Raji (cell line): Measurements from ENCODE around the gene SLC1A7.

Experiments
- POLR2A ChIP-seq: IDR thresholded peaks from 2 replicates; pipeline ENCODE4 v1.6.1; 2011; ENCODE audit warnings: low read depth, low read length, control low read depth; ENCODE audit not compliant: insufficient read depth

The SLC1A7 gene

DNA sequence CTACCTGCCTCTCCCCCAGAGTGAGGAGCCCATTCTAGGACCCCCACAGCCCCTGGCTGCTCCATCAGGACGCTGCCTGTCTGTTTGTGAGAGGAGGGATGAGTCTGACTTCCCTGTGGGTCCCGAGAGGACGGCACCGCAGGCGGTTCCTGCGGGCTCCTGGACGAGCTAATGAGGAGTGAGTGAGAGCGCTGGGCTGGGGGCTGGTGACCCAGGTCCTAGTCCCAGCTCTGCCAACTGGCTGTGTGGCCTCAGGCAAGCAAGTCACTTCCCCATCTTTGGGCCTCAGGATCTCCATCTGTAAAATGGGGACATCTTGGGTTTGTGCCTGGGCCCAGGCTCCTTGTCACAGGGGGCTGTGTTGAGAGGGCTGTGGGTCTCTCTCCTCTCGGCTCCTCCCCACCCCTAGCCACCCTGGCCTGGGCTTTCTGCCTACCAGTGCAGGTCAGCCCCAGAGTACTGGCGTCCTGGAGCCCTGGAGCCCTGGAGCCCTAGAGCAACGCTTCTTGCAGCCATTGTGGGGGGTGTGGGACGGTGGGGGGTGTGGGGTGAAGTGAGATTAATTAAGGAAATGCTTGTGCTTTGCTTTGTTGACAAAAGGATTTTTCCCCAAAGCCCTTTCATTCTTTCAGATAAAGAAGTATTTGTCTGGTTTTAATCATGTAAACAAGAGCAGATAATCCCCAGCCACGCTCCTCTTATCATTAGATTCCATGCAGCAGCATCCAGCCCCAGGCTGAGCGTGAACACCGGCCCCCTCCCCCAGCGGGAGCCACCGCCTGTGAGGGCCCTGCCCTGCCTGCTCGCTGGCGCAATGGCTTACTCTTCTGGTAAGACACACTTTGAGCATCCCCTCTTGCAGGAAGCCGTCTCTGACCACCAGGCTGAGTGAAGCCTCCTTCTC, 26.8 kb downstream of the SLC1A7 start:
- no peak for TF ChIP-seq POLR2A

DNA sequence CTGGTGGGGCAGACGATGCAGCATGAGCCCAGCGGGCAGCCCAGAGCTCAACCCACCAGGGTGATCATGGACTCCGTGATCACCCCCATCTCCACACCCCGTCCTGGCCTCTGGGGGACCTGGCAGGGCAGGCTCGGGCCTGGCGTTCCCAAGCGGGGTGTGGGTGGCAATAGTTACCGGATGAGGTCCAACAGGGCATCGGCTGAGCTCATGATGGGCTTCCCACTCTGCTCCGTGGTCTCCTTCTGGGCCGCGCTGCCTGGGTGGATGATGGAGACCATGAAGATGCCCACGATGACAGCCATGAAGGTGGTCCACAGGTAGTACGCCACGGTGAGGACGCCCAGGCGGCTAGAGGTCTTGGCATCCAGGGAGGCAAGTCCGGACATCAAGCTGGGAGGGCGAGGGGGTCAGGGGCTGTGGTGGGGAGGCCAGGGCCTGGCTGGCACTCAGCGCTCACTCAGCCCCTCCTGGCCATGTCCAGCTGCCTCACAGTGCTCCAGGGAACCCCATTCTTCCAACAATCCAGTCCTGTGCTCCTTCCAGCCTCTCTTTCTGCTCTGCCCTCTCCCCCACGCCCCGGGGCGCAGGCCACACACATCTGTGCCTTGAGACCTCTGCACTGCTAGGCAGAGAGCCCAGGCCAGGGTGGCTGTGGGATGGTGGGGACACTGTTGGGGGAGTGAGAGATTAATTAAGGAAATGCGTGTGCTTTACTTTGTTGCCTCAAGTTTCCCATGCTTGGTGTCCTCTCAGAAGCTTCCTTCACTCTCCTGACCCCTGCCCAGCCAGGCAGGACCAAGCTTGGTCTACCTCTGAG, 27.6 kb downstream of the SLC1A7 start:
- no peak for TF ChIP-seq POLR2A

DNA sequence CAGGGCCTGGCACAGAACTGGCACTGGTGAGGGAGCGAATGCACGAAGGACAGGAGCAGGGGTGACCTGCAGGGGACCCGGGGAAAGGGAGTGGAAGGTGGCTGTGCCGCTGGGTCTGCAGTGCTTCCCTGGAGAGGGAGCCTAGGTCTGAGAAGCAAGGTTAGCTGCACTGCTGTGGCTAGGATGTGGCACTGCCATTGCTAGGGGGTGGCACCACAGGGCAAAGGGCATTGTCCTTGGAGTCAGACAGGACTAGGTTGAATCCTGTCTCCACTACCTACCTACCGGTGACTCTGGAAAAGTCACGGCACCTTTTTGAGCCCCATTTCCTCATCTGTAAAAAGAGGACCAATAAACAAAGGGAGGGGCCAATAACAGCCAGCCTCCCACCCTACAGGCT, 28.3 kb downstream of the SLC1A7 start:
- TF ChIP-seq POLR2A, result no peak

DNA sequence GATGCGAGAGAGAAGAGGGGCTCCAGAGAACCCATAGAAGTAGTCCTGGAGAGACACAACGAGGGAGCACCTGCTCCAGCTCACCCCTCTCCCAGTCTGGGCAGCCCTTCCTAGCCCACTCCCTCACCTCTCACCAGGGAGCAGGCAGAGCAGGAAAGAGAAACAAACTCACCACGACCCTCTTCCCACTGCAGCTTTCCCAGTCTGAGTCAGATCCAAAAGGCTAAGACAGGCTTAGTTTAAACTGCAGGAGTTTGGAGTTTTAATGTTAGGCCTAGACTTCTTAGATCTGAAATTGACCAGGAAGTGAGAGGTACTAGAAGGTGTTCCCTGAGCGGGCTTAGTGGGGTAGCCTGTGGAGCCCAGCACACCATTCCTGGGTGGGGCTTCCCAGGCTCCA, 29.6 kb downstream of the SLC1A7 start:
- no peak for TF ChIP-seq POLR2A

DNA sequence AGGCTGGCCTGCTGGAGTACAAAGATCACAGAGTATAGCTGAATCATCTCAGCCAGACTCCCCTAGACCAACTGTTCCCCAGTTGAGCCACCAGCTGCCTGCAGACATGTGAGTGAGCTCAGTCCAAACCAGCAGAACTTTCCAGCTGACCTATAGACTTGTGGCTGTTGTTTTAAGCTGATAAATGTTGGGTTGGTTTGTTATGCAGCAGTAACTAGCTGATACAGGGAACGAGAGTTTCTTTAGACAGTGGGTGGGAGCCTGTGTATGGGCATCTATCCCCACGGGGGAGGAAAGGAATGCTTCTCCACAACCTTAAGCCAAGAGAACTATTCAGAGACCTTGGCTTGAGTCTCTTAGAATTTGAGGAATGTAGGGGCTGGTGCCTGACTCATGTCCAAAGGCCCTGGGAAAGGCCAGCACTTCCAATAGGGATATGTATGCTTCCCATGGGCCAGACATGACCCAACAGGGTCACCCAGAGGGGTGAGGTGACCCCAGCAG, 30.1 kb downstream of the SLC1A7 start:
- TF ChIP-seq POLR2A, result no peak

DNA sequence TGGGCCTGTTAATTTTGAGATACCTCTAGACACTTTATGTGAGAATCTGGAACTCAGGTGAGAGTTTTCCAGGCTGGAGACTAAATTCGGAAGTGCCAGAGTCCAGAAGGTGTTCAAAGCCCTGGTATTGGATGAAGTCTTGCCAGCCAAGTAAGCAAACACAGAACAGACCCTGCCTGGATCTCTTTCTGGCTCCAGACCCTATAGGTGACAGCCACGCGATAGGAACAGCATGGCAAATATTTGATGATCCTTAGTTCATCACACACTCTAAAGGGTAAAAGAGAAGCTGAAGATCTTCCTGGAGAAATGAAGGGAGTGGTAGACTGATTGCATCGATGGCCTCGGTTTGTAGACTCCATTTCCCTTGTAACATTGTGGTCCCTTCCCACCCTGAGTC, 30.7 kb downstream of the SLC1A7 start:
- no peak for TF ChIP-seq POLR2A

DNA sequence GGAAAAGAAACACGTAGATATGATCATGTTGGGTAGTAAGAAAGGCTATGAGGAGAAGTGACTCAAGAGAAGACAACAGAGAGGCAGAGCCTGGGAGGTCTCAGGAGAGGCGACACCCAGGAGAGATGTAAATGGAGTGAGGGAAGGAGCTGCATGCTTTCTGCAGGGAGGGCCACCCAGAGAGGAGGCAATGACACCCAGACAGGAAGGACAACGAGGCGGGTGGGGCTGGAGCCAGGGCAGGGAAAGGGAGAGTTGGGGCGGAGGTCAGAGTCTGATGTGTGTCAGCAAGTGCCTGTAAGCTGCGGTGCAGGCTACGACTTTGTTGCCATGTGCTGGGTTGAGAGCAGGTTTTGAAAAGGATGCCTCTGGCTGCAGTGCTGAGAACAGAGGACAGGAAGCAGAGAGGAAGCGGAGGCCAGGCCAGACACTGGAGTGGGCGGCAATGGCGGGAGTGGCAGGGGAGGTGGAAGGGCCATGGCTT, 31.3 kb downstream of the SLC1A7 start:
- no peak for TF ChIP-seq POLR2A

DNA sequence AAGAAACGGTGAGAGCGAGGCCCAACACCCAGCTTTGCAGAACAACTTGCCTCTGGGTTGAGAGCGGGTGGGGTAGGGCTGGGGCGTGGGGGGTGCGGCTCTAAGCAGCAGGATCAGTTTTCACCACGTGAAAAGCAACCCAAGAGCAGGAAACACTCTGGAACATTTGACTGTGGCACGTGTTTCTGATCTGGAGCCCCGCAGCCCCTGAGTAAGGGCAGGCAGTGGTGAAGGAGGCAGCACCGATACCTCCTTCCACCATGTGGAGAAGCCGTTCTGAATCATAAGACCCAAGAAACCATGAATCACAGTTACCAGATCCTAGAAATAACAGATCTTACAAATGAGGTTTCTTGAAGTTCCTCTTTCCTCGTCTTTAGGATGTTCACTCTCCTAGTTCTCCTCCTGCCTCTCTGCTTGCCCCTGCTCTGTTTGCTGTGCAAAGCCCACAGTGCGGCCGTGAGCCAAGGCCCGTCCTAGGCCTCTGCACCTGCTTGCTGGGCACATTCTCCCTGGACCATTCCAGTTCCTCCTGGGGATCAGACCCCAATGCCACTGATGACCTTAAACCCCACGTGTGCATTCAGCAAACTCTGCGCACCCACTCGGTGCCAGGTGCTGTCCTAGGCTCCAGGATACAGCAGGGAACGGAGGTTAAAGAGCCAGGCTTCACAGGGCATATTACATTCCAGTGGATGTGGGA, 31.9 kb downstream of the SLC1A7 start:
- TF ChIP-seq POLR2A, result no peak

DNA sequence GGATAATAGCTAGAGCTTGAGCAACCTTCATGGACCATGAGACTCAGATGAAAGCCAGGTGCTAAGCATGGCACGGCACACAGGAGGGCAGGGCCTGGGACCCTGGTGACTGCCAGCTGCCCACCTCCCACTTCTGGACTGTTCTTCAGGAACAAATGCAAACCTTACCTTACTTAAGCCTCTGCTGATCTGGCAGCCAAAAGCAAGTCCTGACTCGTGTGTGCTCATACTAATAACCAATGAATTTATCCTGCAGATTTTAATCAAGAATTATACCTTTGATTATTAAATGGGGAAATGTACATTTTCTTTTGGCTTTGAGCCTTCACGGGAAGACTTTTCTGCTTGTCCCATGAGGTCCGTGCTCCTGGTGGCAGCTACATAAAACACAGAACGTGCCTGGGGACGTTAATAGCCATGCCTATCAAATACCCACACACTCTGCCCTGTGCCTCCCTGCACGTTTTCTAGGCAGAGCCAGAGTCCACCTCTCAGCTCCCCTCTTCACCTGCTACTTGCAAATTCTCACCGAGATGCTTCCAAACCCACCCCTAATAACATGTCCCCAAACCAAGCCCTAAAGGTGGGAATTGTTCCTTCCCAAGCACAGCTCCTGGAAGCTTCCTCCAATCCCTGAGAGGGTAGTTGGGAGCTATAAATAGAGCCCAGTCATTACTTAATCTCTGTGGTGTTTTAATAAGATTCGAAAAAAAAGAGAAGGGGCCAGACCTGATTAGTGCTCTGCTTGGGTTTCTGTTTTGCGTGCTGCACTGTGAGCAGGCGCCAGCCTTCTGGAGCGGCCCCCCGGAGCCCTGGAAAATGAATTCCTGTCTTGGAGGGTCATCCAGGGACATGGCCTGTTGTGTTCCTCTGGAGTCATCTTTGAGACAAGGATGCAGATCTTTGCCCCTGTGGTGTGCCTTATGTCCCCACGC, 33.5 kb downstream of the SLC1A7 start:
- TF ChIP-seq POLR2A, result no peak

DNA sequence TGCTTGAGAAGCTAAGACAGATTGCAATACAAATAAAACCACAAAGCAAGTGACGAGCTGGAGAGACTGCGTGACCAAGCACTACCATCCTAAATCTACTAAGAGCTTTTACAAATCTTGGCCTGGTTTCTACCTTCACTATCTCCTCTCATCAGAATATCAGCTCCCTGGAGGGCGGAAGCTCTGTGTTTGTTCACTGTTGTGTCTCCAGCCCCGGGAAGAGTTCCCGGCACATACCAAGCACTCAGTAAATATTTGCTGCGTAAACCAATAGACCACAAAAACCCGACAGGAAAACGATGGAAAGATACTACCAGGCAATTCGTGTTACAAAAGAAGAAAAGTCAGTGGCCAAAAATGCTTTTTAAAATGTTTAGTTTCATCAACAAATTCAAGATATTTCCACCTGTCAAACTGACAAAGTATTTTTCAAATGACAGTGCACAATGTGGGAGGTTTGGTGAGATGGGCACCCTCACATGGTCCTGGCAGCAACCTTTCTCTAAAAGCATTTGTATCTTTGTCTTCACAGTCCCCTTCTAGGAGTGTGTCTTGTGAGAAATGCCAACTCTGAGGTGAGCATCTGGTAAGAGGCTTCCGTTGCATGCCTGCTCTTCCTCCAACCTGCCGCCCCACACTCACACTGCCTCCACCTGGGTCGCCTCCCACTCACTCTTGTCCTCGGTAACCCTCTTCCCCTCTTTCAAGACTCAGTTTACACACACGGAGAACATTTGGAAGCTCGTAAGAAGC, 34.7 kb downstream of the SLC1A7 start:
- TF ChIP-seq POLR2A, result no peak

DNA sequence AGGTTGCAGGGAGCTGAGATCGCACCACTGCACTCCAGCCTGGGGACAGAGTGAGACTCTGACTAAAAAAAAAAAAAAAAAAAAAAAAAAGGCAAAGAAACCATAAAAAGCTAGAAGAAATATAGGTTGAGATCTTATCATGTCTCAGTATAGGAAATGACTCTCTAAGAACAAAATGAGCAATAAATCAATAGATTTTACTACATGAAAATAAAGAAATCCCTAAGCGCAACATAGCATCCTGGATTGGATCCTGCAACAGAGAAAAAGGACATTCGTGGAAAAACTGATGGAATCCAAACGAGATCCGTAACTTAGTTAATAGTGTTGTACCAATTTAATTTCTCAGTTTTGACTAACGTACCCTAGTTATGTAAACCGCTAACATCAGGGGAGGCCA, 35.3 kb downstream of the SLC1A7 start:
- no peak for TF ChIP-seq POLR2A

DNA sequence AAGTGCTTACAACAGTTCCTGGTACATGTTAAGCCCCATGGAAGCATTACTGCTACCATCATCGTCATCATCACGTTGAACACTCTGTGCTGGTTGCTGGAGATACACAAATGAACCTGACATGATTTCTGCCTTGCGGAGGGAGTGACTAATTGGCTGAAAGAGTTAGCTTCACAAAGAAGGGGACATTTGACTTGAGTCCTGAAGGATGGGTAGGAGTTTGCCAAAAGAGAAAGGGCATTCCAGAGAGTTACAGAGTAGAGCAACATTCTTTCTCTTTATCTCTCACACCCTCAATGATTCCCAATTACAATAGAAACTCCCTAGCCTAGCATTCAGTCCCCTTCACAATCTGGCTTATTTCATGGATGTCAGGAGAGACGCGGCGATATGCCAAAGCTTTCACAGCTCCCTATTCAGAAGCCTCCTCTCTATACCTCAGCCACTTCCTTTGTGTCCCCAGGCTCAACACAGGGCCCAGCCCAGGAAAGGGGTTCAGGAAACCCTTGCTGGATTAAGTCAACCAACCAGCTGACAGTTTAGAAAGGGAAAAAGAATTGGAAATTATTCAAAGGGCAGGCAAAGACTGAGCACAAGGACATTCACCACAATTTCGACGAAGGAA, 38.0 kb downstream of the SLC1A7 start:
- TF ChIP-seq POLR2A, result no peak

DNA sequence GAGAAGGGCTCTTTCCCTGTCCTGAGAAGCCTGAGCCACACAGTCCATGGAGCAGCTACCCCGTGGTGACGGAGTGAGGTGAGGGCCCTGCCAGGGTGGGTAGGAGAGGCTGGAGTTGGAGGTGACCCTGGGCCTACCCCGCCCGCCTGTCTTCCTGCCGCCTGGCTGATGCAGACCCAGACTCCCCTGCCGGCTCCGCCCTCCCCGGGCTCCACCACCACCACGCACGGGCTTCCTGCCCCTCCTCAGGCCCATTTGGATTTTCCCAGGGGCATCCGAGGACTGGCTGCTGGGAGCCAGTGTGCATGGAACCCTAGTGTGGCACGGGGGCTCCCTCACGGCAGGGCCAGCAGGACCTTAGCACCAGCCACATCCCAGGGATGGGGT, 47.9 kb downstream of the SLC1A7 start:
- no peak for TF ChIP-seq POLR2A
